Right lobe of liver (tissue), 4 donors: ENCODE measurements around the gene TMEM81.

ENCODE experiments used
- POLR2A ChIP-seq: fragments of 450-650 bp; IDR thresholded peaks from one replicate; pipeline ENCODE4 v1.6.1; 2017; ENCODE audit warnings: antibody characterized with exemption, mild to moderate bottlenecking
- TF ChIP-seq, protein P1 (sequence below), 4 donors: fragments of 200-600 bp in 3 of 4; fragments of 450-650 bp in 1 of 4; IDR thresholded peaks; one replicate each; pipeline versions ENCODE4 v1.5.1 to v1.8.0; 2016 to 2022; ENCODE audit warnings: antibody characterized with exemption in 4 of 4, mild to moderate bottlenecking in 2 of 4
- donor health status: DM: no; HTN: no; CAD: no.
- donor health status: DM: no; HTN: no; CAD: no.
- donor health status: DM: no; HTN: yes; CAD: no.

DNA sequence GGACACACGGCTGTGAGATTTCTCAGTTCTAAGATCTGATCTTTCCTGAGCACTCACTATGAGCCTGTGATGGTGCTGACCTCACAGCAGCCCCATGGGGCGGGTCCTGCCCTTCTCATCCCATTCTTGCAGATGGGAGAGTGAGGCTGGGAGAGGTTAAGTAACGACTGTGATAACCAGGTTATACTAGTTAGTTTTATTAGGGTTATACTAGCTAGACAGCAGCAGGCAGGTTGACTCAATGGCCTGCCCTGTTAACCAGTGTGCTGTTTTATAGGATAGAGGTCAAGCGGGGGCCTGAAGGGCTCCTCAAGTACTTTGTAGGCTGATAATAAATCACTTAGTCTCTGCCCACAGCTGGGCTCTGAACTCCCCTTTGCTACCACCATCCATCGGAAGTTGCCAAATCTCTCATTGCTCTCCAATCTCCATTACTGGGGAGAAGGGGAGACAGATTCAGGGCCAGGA lies 36.5 kb downstream of the TMEM81 start:
- TF ChIP-seq, protein P1, sequence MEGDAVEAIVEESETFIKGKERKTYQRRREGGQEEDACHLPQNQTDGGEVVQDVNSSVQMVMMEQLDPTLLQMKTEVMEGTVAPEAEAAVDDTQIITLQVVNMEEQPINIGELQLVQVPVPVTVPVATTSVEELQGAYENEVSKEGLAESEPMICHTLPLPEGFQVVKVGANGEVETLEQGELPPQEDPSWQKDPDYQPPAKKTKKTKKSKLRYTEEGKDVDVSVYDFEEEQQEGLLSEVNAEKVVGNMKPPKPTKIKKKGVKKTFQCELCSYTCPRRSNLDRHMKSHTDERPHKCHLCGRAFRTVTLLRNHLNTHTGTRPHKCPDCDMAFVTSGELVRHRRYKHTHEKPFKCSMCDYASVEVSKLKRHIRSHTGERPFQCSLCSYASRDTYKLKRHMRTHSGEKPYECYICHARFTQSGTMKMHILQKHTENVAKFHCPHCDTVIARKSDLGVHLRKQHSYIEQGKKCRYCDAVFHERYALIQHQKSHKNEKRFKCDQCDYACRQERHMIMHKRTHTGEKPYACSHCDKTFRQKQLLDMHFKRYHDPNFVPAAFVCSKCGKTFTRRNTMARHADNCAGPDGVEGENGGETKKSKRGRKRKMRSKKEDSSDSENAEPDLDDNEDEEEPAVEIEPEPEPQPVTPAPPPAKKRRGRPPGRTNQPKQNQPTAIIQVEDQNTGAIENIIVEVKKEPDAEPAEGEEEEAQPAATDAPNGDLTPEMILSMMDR (IDR thresholded peaks at IDR 0.05): no peak
- TF ChIP-seq POLR2A: no peak
